ENCODE data around the gene TFDP1.

TFDP1 gene

DNA sequence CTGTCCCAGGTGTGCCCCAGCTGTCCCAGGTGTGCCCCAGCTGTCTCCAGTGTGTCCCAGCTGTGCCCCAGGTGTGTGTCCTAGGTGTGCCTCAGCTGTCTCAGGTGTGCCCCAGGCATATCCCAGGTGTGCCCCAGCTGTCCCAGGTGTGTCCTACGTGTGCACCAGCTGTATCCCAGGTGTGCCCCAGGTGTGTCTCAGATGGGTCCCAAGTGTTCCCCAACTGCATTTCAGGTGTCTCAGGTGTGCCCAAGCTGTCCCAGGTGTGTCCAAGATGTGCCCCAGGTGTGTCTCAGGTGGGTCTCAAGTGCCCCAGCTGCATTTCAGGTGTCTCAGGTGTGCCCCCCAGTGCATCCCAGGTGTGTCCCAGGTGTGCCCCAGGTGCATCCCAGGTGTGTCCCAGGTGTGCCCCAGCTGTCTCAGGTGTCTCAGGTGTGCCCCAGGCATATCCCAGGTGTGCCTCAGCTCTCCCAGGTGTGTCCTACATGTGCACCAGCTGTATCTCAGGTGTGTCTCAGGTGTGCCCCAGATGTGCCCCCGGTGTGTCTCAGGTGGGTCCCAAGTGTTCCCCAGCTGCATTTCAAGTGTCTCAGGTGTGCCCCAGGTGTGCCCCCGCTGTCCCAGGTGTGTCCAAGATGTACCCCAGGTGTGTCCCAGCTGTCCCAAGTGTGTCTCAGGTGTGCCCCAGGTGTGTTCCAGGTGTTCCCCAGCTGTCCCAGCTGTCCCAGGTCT is 81.2 kb downstream of the TFDP1 start:
- DNase-seq (ENCODE audit: low spot score), result no peak

DNA sequence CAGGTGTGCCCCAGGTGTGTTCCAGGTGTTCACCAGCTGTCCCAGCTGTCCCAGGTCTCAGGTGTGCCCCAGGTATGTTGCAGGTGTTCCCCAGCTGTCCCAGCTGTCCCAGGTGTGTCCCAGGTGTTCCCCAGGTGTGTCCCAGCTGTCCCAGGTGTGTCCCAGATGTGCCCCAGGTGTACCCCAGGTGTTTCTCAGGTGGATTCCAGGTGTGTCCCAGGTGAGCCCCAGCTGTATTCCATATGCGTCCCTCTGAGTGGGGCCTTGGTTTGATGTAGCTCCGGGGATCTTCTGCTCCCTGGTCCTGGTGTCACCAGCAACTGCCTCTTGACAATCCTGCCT is 81.7 kb downstream of the TFDP1 start:
- no peak for DNase-seq (ENCODE audit: low spot score)

DNA sequence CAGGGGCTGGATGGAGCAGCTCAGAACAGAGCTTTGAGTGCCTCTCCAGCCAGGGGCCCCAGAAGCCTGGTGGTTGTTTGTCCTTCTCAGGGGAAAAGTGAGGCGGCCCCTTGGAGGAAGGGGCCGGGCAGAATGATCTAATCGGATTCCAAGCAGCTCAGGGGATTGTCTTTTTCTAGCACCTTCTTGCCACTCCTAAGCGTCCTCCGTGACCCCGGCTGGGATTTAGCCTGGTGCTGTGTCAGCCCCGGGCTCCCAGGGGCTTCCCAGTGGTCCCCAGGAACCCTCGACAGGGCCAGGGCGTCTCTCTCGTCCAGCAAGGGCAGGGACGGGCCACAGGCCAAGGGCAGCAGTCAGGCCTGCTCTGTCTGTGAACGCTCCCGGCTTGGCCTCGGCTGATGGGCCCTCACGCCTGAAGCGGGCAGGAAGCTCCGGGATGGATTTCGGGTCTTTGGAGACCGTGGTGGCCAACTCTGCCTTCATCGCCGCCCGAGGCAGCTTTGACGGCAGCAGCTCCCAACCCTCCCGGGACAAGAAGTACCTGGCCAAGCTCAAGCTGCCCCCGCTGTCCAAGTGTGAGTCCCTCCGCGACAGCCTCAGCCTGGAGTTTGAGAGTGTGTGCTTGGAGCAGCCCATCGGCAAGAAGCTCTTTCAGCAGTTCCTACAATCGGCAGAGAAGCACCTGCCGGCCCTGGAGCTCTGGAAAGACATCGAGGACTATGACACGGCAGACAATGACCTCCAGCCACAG is 82.6 kb downstream of the TFDP1 start, which contains the start of gene GRK1:
TSS of gene GRK1 (plus strand) at position 269 of the 751 bp plus-strand sequence. CDS start at position 437, 168 bp downstream.
- DNase-seq (ENCODE audit: low spot score), result no peak

DNA sequence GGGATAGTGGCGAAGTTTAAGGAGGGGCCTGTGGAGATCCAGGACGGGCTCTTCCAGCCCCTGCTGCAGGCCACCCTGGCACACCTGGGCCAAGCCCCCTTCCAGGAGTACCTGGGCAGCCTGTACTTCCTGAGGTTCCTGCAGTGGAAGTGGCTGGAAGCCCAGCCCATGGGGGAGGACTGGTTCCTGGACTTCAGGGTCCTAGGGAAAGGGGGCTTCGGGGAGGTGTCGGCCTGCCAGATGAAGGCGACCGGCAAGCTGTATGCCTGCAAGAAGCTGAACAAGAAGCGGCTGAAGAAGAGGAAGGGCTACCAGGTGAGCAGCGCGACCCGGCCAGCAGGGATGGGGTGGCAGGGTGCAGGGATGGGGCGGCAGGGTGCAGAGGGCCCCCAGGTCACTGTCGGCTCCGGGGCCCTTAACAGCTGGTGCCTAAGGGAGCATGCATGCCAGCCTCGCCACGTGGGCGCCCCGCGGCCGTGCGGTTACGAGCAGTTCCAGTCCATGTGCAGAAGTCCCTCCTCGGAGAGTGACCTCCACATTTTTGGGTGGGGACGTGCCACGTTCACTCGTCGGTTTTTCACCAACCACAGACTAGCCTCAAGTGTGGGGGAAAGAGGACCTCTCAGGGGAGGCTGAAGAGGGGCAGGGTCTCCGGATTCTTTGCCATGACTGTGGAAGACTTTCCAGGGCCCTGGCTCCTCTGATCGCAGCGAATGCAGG is 83.4 kb downstream of the TFDP1 start:
- no peak for DNase-seq (ENCODE audit: low spot score)

DNA sequence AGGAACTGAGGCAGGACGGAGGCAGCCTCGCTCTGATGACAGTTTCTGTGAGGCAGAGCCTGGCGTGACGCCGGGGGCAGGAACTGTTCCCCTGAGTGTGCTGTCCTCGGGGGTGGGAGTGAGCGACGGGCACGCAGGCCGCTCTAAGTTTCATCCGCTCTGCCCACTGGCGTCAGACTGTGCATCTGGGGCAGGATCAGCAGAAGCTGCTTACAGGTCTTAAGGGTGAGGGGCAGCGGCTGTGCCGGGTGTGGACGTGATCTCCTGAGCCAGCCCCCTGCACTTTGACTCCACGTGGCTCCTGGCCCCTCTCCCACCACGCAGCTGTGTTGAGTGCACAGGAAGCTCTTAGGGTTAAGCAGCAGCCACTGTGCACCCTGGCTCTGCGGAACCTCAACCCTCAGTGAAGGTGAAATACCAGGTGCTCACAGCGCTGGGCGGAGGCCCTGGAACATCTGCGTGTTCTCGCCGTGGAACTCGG is 84.0 kb downstream of the TFDP1 start:
- no peak for DNase-seq (ENCODE audit: low spot score)

DNA sequence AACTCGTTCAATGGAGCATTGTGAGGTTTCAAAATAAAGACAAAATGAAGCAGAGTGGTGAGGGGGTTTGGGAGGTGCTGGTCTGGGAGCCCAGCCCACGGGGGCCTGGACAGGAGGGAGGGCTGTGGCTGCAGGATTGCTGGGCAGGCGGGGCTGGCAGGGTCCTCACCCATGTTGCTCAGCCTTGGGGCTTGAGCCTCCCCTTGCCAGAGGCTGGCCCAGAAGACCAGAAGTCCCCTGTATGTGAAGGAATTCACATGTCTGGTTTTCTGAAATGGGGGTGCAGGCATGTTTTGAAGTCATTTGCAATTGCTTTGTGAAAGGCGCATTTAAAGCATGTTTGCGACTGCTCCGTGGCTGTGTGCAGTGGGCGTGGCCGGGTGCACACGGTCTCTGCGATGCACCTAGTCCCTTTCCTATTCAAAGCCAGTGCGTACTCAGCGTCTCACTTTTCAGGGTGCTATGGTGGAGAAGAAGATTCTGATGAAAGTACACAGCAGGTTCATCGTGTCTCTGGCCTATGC is 84.7 kb downstream of the TFDP1 start:
- DNase-seq (ENCODE audit: low spot score), result no peak

DNA sequence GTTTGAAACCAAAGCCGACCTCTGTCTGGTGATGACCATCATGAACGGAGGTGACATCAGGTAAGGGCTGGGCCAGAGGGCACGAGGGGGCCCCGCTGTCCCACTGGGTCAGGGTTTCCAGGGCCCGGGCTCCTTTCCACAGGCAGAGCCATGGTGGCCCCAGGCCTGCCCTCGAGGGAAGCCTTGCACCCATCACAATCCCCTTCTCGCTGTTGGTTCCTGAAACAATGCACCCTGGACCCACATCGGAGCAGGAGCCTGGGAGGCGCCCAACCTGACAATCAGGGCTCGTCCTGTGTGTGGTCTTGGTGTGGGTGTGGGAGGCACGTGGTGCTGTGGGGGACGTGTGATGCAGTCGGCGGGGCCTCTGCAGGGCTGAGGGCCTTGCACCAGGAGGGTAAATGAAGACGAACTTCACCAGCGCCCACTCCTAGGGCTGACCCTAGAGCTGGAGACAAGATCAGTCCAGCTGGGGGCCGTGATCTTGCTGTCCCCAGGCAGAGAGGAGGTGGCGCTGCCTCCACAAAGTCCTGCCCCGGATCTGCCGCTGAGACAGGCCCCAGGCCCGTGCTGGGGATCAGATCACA is 85.3 kb downstream of the TFDP1 start:
- no peak for DNase-seq (ENCODE audit: low spot score)

DNA sequence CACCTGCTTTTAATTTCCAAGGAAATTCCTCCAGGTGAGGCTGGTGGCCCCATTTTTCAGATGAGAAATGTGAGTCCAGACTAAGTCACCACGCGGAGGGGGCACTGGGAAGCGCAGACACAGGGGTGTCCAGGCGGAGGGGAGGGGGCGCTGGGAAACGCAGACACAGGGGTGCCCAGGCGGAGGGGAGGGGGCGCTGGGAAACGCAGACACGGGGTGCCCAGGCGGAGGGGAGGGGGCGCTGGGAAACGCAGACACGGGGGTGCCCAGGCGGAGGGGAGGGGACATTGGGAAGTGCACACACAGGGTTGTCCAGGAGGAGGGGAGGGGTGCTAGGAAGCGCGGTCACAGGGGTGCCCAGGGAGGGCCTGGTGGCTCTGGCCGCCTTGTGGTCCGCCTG is 86.0 kb downstream of the TFDP1 start:
- DNase-seq (ENCODE audit: low spot score), result no peak

DNA sequence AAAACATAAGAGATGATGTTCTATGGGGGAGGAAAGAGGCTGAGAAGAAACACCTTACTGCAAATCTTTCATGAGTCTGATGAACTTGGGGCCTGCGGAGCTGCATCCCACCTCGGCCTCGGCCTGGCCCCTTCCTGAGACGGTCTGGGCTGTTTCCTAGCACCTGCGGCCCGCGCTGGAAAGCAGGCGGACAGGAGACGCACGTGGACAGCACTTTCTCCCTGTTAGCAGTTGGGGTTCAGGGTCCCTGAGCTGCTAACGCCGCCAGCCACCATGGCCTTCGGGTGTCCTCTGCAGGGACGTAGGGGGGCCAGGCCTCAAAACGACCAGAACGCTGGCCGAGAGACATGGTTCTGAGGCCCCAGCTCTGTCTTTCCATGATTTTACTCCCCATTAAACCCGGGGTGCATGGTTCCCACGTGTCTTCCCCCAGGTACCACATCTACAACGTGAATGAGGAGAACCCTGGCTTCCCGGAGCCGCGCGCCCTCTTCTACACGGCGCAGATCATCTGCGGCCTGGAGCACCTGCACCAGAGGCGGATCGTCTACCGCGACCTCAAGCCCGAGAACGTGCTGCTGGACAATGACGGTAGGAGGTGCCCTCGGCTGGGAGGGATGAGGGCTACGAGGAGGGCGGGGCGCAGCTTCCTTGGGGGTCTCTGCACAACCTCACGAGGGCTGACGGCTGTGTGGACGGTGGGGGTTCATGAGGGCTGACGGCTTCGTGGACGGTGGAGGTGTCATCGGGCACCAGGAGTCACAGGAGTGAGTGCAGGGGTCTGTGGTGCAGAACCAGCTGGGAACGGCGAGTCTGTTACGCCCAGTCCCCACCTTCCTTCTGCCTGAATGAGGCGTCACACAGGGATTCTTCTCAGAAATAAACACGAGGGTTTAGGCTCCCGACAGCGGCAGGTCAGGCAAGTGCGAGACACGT is 86.8 kb downstream of the TFDP1 start:
- DNase-seq (ENCODE audit: low spot score), result no peak

DNA sequence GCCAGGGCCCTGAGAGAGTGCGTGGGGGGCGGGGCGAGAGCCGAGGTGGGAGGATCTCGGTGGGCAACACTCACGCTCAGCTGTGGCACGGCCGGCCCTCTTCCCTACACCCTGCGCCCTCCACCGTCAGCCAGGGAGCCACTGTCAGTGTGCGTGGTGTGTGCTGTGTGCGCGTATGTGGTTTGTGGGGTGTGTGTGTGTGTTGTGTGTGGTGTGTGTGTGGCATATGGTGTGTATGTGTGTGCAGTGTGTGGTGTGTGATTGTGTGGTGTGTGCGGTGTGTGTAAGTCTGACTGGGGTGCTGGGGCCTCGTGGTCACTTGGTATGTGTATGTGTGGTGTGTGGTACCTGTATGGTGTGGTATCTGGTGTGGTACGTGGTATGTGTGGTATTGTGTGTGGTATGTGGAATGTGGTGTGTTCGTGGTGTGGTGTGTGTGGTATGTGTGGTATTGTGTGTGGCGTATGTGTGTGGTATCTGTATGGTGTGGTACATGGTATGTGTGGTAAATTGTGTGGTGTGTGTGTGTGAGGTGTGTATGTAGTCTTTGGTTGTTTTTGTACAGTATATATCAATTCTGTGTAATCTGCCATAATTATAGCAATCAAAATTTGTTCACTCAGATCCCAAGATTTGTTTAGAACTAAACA is 87.6 kb downstream of the TFDP1 start:
- no peak for DNase-seq (ENCODE audit: low spot score)

Measured in CD4-positive, alpha-beta T cell treated with Interleukin-15 for 4 hours (primary cell).